ENCODE data around the gene HOXB1.

HOXB1 gene

GRCh38 chr17:48530887-48531272, at the start of gene HOXB1:
TSS of gene HOXB1 (minus strand) at chr17:48531011. CDS start at chr17:48530904, 107 bp downstream.
- FAIRE-seq, result no peak

GRCh38 chr17:48579760-48580554, 49.1 kb upstream of the HOXB1 start:
- no peak for FAIRE-seq

- no peak for FAIRE-seq
Measured at GRCh38 chr17:48579471-48579759, 48.6 kb upstream of the HOXB1 start.

GRCh38 chr17:48578616-48579470, 48.0 kb upstream of the HOXB1 start:
- FAIRE-seq, result no peak

DNA sequence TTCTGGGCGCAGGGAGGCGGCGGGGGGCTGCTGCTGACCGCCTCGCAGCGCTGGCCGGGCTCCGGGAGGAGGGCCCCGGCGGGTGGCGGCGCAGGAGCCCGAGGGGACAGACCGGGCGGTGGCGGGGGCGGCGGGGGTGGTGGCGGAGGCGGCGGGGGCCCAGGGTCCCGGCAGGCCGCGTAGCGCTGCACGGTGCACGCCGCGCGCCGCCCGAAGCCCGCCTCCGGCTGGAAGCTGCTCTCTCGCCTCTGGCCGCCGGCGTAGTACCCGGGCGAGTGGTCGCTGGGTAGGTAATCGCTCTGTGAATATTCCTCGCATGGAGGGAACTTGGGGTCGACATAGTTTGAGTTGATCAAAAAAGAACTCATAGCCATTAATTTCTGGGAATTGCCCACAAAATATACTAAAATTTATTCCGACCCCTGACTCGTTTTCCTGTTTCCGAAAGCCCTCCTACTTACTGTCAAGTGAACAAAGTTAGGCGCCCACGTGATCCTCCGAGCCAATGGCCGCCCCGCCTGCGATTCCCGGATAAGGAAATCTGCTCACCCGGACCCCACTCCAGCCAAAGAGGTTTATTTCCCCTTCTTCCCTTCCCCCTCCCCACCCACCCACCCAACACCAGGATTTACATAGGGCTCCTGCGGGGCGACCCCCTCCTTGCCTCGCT, 47.3 kb upstream of the HOXB1 start, which contains the start of gene HOXB4:
HOXB4 (minus strand) TSS at position 405 of the 670 bp plus-strand sequence; CDS start at position 374, 31 bp downstream.
- FAIRE-seq, result no peak

DNA sequence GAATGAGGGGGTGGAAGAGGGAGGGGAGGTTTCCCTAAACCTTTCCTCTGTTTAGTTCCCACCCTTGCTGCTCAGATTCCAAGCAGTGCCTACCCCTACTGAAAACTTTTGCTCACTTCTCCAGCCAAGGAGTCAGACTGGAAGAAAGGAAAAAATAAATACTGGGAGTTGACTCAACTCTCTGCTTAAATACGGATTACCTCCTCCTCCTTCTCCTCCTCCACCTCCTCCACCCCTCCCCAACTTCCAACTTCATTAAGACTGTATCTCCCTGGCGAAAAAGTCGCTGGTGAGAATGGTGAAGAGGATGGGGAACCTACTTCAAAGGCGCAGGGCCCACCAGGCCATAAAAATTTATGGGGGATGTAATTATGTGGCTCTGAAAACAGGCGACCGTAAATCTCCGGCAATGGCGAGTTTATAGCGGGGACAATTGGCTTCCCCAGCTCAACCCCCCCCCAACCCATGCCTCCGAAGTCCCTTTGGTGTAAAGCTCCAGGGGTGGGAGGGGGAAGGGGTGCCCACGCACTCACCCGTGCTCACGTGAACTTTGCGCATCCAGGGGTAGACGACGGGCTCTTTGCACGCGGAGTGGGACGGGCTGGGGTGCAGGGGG, 46.6 kb upstream of the HOXB1 start:
- no peak for FAIRE-seq

GRCh38 chr17:48576479-48577309, 45.9 kb upstream of the HOXB1 start:
- FAIRE-seq, result no peak

- FAIRE-seq, result no peak
Measured at GRCh38 chr17:48575673-48576478, 45.1 kb upstream of the HOXB1 start.

- FAIRE-seq, result no peak
Measured at GRCh38 chr17:48575066-48575582, 44.3 kb upstream of the HOXB1 start.

GRCh38 chr17:48574505-48575065, 43.8 kb upstream of the HOXB1 start:
- FAIRE-seq, result no peak

DNA sequence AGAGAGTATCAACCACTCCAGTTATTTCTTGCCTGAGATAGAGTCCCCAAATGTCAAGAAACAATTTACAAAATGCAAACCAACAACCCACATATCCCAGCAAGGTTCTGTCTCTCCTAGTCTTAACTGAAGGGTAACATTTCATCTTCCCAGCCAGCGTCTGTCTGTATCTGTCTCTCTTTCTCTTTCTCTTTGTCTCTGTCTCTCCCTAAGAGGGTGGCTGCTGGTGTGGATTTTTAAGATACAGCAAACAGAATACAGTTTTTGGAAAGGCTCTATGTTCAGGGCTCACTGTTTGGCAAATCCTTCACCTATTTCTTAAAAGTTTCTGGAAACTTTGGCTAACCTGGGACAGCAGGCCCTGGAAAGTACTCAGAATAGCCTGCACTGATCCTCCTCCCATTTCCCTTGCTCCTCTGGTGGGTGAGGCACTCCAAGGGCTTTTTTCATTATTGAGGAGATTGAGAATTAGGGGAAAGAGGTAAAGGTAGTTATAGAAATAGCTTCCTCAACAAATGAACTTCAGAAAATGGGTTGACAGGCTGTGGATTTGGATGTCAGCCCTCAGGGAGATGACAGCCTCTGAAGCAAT, 41.1 kb upstream of the HOXB1 start:
- FAIRE-seq, result no peak

GRCh38 chr17:48571024-48571818, 40.4 kb upstream of the HOXB1 start:
- no peak for FAIRE-seq

DNA sequence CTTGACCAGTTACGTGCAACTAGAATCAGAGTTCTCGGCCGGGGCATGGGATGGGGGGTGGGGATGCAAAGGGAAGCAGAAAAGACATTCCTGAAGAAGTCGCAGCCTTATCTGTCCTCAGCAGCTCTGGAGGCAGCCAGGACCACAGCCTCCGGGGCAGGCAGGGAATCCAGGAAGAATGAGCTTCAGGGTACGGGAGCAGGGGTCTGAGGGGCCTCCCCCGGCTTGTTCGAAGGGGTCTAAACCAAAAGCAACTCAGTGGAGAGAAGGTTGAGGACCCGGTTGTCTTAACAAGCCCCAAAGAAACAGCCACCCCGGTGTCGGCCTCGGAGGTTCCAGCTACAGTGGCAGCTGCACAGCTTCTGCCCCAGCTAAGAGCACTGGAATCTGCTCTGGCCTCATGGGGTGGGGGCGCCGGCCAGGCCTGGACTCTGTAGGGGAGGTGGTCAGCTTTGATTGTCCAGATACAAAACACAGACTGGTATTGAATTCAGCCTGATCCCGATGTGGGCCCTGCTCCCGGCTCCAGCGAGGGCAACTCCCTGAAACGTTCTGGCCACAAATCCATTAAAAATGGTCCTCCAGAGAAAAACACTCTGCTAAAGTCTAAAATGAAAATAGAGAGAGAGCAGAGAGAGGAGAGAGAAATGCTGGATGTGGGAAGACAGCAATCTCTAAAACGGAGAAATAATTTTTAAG, 39.7 kb upstream of the HOXB1 start:
- no peak for FAIRE-seq

DNA sequence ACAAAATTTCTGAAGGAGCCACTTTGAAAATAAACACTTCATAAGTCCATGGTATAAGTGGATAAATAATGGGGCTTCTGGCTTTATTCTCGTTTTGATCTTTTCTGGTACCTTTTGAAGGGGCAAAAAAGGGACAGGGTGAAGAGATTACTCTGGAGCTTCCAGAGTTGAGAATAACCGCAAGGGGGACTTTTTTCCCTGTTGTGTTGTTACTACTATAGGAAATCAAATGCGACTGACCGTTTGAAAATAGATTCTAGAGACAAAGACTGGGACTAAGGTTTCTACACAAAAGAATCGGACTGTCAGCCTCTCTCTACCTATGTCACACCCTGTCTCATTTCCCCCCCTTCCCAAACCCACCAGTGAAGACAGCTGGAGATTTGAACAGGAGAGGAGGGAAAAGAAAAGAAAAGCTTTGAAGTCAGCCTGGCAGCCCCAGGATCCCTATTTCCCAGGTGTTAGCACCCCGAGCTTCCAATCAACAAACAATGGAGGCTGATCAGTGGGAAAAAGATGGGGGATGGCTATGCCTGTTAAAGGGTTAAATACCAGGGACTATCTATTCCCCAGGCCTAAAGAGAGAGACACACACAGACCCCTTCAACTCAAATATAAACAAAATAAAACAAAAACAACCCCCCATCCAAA, 39.0 kb upstream of the HOXB1 start:
- FAIRE-seq, result no peak

DNA sequence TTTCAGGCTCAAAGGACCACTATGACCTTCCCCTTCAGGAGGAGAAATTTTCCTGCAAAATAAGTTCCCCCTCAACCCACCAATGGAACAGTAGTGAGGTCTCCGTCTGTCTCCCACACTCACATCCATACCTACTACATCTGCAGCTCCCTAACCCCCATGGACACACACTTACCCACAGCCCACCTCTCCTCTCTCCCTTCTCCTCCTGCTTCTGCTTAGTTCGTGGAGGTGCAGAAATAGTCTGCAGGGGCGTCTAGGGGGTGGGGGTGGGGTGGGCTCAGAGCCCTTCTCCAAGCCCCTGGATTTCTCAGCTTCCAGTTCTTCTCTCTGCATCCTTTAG, 38.4 kb upstream of the HOXB1 start:
- FAIRE-seq, result no peak

DNA sequence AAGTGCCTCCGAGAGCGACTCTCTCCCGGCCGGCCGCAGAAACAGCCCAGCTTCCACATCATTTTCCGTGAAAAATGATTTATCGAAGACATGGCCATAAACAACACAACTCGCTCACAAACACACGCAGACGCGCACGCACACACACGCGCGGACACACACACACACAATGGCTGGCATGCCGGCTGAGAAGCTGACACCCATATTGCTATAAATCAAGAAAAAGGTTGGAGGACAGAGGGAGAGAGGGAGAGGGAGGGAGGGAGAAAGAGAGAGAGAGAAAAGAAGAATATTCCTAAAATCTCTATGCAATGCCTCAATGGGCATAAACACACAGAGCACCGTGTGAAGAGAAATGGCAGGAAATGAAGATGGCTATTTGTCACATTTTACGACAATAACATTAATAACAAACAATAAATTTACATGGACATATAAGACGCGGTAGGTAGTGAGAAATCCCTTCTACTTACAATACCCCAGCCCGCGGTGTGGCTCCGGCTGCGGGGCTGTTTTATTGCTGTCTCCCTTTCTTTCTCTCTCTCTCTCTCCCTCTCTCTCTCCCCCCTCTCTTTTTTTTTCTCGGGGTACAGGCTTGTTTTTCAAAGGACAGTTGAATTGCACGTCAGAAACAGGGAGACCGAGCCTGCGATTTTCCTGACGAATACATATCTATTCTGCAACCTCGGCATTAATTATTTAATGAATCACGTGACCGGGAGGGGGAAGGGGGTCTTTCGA, 37.9 kb upstream of the HOXB1 start:
- no peak for FAIRE-seq

DNA sequence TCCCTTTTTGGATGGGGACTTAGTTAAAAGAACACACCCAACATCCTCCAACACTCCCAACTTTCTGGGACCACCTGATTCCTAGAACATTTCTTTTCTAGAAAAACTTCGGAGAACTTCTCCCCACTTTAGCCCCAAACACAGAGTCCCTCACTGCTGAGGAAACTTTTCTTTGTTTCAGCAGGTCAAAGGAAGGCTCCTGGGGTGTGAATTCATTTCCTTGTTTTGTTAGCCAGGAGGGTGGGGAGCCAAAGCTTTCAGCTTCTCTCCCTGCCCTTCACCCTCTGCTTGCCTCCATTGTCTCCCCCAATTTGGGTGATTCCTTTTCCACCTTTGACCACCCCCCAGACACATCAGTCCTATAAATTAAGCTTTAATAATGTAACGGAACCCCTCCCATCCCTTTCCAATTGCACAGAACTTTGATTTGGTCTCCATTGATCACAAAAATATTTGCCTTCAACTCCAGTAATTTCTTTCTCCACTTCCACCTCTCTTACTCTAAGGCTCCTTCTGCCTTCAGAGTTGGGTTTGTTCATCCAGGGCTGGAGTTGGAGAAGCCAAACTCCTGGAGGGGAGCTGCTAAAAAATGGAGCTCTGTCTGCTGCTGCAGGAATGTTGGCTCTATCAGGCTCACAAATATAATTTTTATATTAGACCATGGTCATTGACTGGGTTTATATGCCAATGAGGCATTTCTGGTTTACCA, 37.0 kb upstream of the HOXB1 start:
- FAIRE-seq, result no peak
